DMS 273 (cell line): ENCODE results near the gene LPIN3.

Experiments
- DNase-seq: peaks from one replicate; lab custom pipeline; 2025; ENCODE audit not compliant: unreplicated experiment; lab: John Stamatoyannopoulos, UW

Gene LPIN3

DNA sequence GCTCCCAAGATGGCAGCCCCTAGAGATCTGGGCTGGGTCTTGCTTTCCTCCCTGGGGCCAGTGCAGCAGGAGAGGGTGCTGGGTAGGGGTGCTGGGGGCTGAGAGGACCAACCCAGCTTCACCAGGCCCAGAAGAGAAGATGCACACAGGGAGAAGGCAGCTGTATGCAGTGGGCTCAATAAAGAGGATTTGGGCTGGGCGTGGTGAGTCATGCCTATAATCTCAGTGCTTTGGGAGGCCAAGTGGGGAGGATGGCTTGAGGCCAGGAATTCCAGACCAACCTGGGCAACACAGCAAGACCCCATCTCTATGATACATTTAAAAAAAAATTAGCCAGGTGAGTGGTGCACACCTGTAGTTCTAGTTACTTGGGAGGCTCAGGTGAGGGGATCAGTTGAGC, 51.7 kb downstream of the LPIN3 start:
- DNase-seq = no peak

DNA sequence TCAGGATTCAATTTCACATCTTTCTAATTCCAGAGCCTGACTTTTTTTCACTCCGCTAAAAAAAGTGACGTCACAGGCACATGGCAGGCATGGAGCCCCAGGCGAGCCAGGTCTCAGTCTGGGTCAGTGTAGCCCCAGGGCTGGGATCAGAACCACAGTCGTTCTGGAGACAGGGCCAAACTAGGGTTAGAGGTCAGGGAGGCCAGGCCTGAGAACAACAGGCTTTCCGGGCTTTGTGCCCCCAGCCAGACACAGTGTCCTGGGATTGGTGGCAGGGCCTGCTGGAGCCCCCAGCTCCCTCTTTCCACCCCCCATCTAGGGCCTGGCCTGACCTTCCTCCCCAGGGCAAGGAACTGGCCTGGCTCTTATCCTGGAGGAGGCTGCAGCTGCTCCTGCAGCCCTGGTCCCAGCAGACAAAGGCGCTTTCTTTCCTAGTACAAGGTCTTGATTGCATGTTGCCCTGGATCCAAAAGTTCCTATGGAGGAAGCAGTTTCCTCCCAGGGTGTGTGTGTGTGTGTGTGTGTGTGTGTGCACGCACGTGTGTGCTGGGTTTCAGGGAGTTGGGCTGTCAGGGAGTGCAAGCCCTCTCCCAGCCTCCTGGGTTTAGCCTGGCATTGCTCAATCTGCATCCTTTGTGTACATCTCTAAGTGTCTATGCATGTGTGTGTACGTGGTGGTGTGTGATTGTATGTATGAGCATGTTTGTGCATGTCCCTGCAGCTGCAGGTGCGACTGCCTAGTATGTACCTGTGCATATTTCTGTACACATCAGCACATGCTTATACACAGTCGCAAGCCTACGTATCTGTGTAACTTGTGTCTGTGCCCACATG, 52.5 kb downstream of the LPIN3 start:
- DNase-seq = no peak

DNA sequence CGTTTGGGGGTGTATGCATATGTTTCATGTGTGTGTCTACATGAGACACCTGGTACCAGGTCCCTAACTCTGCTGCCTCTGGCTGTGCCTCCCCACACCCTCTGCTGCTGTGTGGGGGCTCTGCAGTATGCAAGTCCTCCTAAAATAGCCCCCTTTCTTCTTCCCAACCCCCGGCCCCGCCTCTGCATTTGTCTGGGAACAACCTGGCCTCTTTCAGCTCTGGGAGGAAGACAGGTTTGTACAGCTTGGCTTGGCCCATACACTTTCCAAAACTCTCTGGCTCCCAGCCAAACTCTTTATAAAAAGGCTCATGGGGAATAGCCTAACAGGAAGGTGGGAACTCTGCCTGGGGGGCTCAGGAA, 53.1 kb downstream of the LPIN3 start:
- DNase-seq = peak; percentile 28

DNA sequence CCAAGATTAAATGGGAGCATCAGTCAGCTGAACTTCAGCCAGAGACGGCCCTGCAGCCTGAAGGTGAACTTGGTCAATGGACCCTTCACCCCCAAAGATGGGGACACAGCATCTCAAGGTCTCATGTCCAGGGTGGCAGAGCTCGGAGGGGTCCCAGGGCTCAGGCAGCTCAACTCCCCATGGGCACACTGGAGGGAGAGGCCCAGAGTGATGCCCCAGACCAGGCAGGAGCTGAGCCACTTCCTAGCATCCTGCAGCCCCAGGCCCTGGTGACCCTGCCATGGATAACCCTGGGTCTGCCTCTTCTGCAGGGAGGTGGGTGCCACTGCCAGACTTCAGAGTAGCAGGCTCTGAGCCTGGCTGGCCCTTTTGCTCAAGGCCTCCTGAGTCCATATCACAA, 53.5 kb downstream of the LPIN3 start:
- DNase-seq = no peak

DNA sequence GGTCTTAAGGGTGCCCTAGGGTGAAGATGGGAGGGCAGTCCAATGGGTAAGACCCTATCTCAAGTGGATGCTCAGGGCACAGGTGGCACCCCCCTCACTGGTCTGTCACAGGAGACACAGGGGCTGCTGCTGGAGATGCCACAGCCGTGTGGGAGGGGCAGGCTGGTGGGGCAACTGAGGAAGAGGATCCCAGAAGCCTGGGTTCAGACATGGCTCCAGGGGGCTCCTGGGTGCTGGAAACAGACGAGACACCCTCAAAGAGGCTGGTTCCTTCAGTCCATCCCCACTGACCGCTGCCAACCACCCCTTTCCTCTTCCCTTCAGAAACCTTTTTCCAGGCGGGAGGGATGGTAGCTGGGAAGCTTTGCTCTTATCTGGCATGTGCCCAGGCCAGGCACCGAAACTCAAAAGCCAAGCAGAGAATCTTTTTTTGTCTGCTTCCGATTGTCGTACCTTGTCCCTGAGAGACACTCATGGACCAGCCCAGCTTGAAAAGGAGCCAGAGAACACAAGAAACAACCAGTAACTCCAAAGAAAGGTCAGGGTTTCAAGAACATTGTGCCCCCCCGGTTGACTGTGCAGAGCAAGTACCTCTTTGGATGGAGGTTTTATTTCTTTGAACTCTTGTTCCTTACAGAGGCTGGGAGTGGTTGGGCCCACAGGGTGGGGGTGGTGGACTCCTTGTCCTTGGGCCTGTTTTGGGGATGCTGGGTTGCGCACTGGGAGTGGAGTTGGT, 54.5 kb downstream of the LPIN3 start:
- DNase-seq = no peak

DNA sequence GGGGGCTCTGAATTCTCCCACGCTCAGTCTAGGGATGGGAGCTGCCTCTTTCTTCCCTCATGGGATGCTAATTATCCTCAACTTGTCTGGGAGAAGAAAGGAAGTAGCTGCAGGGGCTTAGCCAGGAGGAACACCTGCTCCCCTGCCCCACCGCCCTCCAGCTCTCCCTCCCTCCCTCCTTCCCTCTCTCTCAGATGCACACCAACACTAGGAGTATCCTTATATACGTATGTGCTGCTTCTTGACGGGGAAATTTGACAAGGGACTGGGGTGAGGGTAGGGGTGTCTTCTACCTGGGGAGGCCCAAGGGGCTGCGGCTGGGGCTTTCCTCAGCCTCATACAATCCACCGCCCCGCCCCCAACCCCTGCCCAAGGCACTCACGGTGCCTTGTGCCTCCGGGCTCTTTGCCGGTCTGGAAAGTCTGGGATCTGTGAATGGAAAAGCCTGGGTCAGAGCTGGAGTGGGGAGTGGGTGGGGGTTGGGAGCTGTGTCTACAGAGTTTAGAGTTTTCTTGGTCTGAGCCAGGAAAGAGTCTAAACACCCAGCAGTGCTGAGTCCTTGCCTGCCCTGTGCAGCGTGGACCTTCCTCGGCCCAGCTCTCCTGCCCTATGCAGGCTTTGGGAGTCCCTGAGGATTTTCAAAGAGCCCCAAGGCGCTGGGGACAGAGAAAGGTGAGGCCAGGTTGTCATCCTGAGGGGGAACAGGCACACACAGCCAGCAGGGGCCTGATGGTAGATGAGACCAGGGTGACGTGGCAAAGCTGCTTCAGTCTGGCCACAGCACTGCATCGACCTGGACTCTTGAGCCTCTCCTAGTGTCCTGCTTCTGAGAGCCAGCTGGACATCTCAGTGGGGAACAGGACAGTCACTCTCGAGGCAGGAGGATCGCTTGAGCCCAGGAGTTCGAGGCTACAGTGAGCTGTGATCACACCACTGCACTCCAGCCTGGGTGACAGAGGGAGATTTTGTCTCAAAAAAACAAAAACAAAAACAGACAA, 55.3 kb downstream of the LPIN3 start:
- no peak for DNase-seq

DNA sequence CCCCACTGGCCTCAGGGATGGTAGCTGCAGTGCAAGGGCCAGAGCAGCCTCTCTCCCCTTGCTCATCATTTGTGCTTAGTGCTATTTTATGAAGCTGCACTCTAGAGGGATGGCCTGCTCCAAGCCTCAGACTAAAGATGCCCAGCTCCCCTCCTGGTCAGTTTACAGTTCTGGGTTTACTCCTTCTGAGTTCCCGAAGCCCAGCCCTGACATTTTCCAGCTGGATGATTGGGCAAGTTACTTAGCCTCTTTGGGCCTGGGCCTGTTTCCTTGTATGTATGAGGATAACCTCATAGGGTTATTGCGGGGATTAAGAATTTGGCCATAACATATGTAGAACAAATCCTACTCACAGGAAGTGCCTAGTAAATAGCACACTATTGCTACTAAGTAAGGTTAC, 57.8 kb downstream of the LPIN3 start:
- DNase-seq = no peak

DNA sequence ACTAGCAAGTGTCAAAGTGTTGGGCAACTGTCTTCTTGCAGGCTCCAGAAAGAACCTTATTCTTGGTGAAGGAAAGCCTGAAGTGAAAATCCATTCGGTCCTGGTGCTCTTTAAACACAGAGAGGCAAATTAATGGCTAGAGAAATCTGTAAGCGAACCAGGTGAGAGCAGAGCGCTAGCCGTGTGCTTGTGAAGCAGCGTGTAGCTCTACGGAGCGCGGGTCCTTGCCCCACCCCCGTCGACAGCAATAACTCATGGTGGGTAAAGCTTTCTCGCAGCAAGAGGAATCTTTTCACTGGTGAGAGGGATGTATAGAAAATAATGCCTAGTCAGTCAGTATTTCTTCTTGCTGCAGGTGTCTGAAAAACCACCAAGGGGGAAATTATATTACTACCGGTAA, 63.0 kb downstream of the LPIN3 start:
- DNase-seq = no peak

DNA sequence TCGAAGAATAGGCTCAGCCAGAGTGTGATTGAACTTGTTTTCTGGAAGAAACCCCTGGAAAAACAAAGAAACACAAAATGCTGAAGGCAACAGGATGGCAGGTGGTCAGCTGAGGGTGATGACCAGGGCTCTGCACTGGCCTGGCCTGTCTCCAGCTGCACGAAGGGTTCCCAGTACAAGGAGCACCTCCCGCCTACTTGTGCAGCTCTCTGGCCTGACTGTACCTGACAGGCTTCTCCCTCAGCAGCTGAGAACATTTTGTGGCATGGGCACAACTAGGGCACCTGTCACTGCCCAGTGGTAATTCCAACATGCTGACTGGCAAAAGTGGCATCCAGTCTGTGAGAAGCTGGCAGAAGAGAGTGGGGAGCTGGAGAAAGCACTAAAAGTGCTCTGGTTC, 64.8 kb downstream of the LPIN3 start:
- DNase-seq = no peak

DNA sequence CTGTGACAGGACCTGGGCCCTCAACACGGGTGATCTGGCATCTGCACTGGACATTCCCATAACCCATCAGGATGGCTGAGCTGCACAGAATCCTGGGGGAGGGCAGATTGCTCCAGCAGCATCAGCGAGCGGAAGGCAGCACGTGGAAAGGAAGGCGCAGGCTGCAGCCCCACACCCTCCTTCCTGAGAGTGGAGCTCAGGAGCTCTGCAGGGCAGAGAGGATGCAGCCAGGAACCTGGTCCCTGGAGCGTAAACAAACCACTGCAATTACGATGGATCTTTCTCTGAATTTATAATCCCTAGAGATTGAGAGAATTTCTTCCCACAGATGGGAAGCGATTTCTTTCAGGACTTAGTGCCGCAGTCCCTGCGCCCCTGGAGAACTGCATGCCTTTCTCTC, 65.7 kb downstream of the LPIN3 start:
- no peak for DNase-seq

DNA sequence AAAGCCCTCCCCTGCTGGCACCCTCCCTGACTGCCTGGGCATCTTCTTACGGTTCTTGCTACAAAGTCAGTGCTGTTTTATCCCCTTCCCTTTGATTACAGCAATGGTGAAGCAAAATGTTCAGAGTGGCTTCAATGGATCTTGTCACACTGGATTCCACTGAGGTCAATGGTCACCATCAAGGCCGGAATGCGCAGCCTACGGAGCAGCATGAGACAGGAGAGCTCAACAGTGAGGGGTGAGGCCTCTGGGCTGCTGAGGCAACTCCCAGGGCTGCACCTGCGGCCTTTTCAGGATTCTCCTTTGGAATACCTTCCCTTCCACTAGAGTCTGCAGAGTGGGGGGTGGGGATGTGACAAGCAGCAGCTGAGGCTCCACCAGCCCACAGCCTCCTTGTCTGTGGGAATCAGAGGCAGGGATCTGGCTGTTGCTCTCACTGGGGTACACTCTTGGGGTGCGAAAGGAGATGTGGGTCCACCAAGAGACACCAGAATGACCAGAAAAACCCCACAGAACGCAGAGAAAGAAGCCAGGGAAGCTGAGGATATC, 66.3 kb downstream of the LPIN3 start:
- no peak for DNase-seq

DNA sequence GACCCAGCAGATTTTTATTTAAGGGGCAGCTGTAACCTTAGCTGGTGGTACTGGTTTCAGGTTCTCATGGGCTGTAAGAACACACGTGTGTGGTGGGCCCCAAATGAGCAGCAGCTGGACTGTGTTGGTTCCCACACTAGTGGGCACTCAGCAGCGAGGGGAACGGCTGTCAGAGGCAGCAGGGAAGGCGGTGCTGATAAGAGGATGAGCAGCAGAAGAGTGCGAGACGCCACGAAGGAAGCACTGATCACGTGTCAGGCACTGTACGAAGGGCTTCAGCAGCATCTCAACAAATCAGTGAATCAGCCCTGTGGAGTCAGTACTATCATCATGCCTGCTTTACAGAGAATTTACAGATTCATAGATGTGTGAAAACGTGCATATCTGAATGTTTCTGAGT, 67.0 kb downstream of the LPIN3 start:
- DNase-seq = no peak

DNA sequence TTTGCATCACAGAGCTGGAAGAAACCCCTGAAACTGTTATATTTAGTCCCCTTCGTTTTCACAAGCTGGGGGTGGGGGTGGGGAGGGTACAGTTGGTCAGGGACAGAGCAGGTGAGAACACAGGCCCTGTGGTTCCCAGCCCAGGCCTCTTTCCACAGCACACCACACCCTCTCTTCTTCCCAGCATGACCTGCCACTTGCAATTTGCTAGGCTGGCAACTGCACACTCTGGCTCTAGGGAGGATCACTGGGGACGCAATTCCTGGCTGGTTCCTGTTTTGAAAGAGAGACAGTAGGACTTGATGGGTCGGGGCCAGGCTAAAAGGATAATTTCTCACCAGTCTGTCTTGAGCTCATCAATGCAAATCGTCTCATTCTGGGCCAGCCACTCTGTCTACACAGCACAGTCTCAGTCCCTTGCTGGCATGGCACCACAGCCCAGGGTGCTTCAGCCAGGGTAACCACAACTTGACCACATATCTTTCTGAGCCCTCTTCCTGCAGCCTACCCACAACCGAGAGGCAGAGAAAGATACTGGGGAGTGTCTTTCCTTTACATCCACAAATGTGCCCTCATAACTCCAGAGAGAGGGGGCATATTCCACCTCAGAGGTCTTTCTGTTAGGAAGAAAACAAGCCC, 67.7 kb downstream of the LPIN3 start:
- DNase-seq = no peak

DNA sequence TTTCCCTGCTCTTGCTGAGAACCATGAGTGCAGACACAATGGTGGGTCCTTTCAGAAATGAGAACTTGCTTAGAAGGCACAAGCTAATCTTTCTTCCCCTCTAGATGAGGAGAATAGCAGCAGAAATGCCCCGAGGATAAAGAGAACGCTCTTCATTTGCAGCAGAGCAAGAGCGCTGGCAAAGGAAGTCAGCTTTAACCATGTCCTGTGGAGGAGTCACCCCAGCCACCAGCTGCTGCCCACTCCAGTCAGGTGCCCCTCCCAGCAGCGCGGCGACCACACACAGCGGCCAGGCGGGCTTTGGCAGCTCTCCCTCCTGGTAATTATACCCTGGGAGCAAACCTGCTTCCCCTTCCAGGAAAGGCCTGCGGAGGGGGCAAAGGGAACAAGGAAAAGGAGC, 68.4 kb downstream of the LPIN3 start:
- peak; percentile 77 for DNase-seq
